H1 (cell line): Measurements from ENCODE around the gene KLHDC7B. TPM values are rescaled to one million over a fixed set of nuclear protein-coding genes. Genes with fewer than 3 reads are reported as not detected.

ENCODE experiments used
- ATF3 ChIP-seq: IDR thresholded peaks from 2 replicates; pipeline ENCODE4 v1.6.1; 2011; ENCODE audit warnings: low read depth, mild to moderate bottlenecking, low read length; ENCODE audit not compliant: insufficient read depth
- POLR2AphosphoS5 ChIP-seq: IDR thresholded peaks from 2 replicates; pipeline ENCODE4 v1.6.1; 2011; ENCODE audit warnings: low read depth, low read length
- SP4 ChIP-seq: IDR thresholded peaks from 2 replicates; pipeline ENCODE4 v1.6.1; 2012; ENCODE audit warnings: low read length, inconsistent platforms
- polyA plus RNA-seq, 7 experiments: library from polyadenylated mRNA; depleted of rRNA in 3 of 7; stranded (reverse) in 5 of 7; unstranded in 2 of 7; fragments of >200 nt in 5 of 7; fragments of 200-250 nt in 2 of 7; gene quantifications; 1 replicate in 5 of 7; 2 replicates in 1 of 7; 4 replicates in 1 of 7; pipeline versions ENCODE4 v1.2.1 to v1.2.3, GENCODE V29; 2011 to 2013; ENCODE audit warnings: missing spikeins in 2 of 7, mixed read lengths in 2 of 7
- total RNA-seq: library from RNA; stranded (reverse); fragmentation: NEBNext Ultra II Directional; extraction: Animal tissue kit (Norgen Biotek cat#: 25700); gene quantifications from 2 replicates; pipeline ENCODE4 v1.2.1, GENCODE V29; 2021

KLHDC7B gene
- total and polyA plus RNA-seq, 2 of the 8 experiments (the other 6 are each of a cell fraction or from before 2014, with no cell fraction given): not detected

GRCh38 chr22:50522208-50522805, 23.4 kb upstream of the KLHDC7B start (continued):
- TF ChIP-seq ATF3 (no peak), SP4 (no peak), POLR2AphosphoS5 (no peak)
- TF ChIP-seq, all 59 proteins: peak for 0
